Measurements from ENCODE around the gene ALX4.

ALX4 gene

DNA sequence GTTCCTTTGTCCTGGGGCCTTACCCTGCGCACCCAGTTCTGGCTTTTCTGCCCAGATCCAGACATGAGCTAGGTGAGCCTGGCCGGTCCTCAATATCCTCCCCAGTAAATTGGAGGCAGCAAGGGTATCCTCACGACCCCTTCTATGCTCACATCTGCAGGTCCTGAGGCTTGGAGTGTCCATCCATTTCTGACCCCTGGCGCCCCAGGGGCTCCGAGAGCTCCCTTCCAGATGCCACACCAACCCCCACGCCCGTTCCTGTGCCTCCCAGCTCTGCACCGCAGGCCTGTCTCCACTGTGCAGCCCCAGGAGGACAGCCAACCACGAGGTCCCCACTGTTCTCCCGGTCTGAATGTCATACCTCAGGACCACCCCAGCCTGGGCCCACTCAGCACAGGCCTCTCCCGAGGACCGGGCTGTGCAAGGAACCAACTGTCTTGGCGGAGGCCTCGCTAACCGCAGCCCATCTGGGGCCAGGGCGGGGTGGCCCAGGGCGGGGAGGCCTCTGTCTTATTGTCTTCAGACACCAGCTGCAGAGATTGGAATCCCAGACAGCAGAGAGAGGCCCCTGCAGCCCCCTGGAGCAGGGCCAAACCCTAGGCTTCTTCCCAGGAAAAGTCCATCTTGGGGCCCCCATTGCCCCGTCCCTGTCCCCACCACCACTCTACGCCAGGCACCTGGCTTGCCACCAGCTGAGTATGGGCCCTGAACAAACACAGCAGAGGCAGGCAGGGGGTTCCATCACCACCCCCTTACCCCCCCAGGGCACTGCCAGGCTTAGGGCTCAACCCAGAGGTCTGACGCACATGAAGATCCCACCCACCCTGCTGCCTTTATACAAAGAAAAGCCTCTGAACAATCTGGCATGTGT is 39.3 kb downstream of the ALX4 start:
- H3K79me2 ChIP-seq (ENCODE audit: insufficient read depth, low read depth): no peaks in the 10 kb centered on the region
- no peak overlapping the region for H3K27ac ChIP-seq
- H4K20me1 ChIP-seq (ENCODE audit: insufficient read depth): no peaks in the 10 kb centered on the region
- TF ChIP-seq, protein P1, sequence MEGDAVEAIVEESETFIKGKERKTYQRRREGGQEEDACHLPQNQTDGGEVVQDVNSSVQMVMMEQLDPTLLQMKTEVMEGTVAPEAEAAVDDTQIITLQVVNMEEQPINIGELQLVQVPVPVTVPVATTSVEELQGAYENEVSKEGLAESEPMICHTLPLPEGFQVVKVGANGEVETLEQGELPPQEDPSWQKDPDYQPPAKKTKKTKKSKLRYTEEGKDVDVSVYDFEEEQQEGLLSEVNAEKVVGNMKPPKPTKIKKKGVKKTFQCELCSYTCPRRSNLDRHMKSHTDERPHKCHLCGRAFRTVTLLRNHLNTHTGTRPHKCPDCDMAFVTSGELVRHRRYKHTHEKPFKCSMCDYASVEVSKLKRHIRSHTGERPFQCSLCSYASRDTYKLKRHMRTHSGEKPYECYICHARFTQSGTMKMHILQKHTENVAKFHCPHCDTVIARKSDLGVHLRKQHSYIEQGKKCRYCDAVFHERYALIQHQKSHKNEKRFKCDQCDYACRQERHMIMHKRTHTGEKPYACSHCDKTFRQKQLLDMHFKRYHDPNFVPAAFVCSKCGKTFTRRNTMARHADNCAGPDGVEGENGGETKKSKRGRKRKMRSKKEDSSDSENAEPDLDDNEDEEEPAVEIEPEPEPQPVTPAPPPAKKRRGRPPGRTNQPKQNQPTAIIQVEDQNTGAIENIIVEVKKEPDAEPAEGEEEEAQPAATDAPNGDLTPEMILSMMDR (conservative IDR thresholded peaks at IDR 0.05; ENCODE audit: low read depth, low read length): no peak
- no peak overlapping the region for H2AFZ ChIP-seq (ENCODE audit: low read depth)
- H3K27me3 ChIP-seq (ENCODE audit: insufficient read depth, low read depth): no peaks in the 10 kb centered on the region
- H3K36me3 ChIP-seq (ENCODE audit: insufficient read depth): no peaks in the 10 kb centered on the region
- H3K9ac ChIP-seq: no peak overlapping the region
- no peak overlapping the region for H3K4me2 ChIP-seq
- no peaks in the 10 kb centered on the region for H3K4me1 ChIP-seq (ENCODE audit: low read depth, poor library complexity, severe bottlenecking)
- no peak overlapping the region for H3K4me3 ChIP-seq (IDR thresholded peaks at IDR 0.05; ENCODE audit: insufficient read depth, low read depth, low read length)

DNA sequence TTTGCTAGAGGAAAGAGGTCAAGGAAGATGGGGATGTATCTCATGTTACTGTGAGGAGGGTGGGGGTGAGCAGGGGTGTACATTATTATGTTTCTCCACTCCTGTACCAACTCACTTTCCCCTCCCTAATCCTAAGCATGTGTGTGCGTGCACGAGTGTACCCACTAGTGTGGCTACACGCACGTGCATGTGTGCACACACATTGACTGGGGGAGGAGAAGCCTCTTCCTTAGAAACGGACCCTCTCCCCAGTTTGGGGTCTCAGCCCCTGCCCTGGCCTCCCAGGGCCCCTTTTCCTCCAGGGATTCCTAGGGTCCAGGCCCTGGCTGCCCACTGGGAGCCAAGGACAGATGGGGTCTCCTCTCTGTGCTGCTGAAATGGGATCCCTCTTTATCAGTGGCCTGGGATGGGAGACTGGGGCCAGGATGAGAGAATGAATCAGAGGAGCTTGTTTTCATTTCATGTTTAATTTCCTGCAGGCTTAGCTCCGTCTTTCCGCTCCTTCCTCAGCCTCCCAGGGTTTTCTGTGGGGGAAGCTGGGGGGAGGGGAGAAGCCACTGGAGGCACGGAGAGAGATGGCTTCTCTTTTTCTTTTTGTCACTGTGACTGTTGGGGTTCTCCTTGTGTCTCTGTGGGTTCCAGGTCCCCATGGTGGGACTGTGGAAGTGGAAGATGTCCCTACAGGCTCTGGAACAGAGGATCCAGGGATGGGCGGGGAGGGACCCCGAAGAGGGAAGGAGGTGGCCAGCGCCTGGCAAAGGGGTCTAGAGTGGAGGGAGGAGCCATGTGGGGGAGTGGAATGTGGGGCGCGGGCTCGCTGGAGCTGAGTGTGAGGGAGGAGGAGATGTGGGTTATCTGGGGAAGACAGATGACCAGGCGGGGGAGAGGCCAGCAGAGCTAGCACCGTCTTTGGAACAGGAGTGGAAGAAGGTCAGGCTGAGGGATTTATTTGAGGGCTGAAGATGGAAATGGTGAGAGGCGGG is 40.3 kb downstream of the ALX4 start:
- H3K4me1 ChIP-seq (ENCODE audit: low read depth, poor library complexity, severe bottlenecking): no peaks in the 10 kb centered on the region

DNA sequence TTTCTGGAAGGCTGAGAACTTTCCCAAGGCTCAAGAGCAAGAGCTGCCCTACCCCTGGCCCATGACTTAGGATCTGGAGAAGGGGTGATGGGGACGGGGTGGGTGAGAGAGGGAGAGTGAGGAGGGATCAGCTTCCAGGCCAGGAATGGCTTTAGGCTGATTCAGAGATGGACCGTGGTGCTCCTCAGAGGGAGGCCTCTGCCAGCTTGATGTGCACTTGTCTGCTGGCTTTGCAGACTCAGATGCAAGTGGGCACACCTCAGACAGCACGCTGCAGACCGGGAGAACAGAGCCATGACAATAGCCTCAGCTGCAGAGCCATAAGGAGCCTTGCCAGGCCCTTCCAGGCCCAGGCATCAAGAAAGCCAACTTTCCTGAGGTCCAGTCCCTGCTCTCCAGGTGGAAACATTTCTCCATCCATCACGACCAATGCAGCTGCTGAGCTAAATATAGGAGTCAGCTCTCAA is 41.3 kb downstream of the ALX4 start:
- Histone ChIP-seq H3K9ac (no peak overlapping the region), H3K27ac (no peak overlapping the region), H2AFZ (ENCODE audit: low read depth) (no peak overlapping the region), H3K36me3 (ENCODE audit: insufficient read depth) (no peaks in the 10 kb centered on the region), H3K79me2 (ENCODE audit: insufficient read depth, low read depth) (no peaks in the 10 kb centered on the region), H3K4me1 (ENCODE audit: low read depth, poor library complexity, severe bottlenecking) (no peaks in the 10 kb centered on the region), H4K20me1 (ENCODE audit: insufficient read depth) (no peaks in the 10 kb centered on the region), H3K4me2 (no peak overlapping the region), H3K27me3 (ENCODE audit: insufficient read depth, low read depth) (no peaks in the 10 kb centered on the region), H3K4me3 (IDR thresholded peaks at IDR 0.05; ENCODE audit: insufficient read depth, low read depth, low read length) (no peak overlapping the region)
- TF ChIP-seq, protein P1 (conservative IDR thresholded peaks at IDR 0.05; ENCODE audit: low read depth, low read length): no peak

More for the DNA sequence above, 40.3 kb downstream of the ALX4 start:
- H3K9ac ChIP-seq: no peak overlapping the region
- no peaks in the 10 kb centered on the region for H4K20me1 ChIP-seq (ENCODE audit: insufficient read depth)
- H3K27ac ChIP-seq: no peak overlapping the region
- H2AFZ ChIP-seq (ENCODE audit: low read depth): no peak overlapping the region
- no peaks in the 10 kb centered on the region for H3K27me3 ChIP-seq (ENCODE audit: insufficient read depth, low read depth)
- no peak overlapping the region for H3K4me2 ChIP-seq
- no peaks in the 10 kb centered on the region for H3K79me2 ChIP-seq (ENCODE audit: insufficient read depth, low read depth)
- H3K36me3 ChIP-seq (ENCODE audit: insufficient read depth): no peaks in the 10 kb centered on the region
- no peak overlapping the region for H3K4me3 ChIP-seq (IDR thresholded peaks at IDR 0.05; ENCODE audit: insufficient read depth, low read depth, low read length)
- TF ChIP-seq, protein P1 (conservative IDR thresholded peaks at IDR 0.05; ENCODE audit: low read depth, low read length): no peak

DNA sequence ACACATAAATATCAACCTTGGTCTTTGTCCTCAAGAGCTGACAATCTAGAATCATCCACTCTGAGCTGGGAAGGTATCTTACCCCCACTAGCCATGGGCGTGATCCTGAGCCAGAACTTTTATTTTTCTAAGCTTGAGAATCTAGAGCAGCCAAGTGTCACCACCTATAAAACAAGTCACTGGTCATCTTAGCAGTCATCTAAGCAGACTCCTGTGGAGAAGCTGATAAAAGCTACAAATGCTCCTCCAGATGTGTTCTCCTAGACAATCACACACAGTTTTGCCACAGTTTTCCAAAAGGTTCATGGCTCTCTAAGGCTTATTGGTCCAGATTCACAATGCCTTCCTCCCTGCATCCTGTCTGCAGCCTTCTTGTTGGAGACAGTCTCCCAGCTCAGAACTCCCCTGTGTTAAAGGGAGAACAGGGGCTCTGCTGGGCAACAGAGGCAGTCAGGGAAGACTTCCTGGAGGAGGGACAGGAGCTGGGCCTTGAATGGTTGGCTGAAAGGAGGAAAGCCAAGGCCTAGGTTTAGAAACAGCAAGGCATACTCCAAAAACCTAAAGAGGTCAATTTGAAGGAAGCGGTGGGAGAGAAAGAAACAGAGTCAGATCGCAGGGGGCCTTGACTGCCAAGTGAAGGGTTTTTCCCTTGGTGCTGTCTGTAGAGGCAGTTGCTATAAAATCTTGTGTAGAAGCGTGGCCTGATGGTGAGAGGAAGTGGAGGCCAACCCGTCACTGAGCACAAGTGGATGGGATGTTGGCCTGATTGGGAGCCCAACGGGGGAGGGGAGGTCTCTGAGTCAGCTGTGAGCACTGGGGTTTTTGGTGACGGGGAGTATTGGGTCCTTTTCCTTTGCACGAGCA is 42.0 kb downstream of the ALX4 start:
- no peak overlapping the region for H3K4me3 ChIP-seq (IDR thresholded peaks at IDR 0.05; ENCODE audit: insufficient read depth, low read depth, low read length)
- TF ChIP-seq, protein P1 (conservative IDR thresholded peaks at IDR 0.05; ENCODE audit: low read depth, low read length): no peak
- no peak overlapping the region for H3K27ac ChIP-seq
- H2AFZ ChIP-seq (ENCODE audit: low read depth): no peak overlapping the region
- H3K27me3 ChIP-seq (ENCODE audit: insufficient read depth, low read depth): no peaks in the 10 kb centered on the region
- H3K4me1 ChIP-seq (ENCODE audit: low read depth, poor library complexity, severe bottlenecking): no peaks in the 10 kb centered on the region
- H3K4me2 ChIP-seq: no peak overlapping the region
- no peaks in the 10 kb centered on the region for H3K79me2 ChIP-seq (ENCODE audit: insufficient read depth, low read depth)
- H4K20me1 ChIP-seq (ENCODE audit: insufficient read depth): no peaks in the 10 kb centered on the region
- no peaks in the 10 kb centered on the region for H3K36me3 ChIP-seq (ENCODE audit: insufficient read depth)
- H3K9ac ChIP-seq: no peak overlapping the region
